Measurements from ENCODE around the gene SKP2. TPM values are rescaled to one million over a fixed set of nuclear protein-coding genes. Genes with fewer than 3 reads are reported as not detected.

Gene SKP2
- total RNA-seq (1 to 10 TPM; 3.0 to 5.3 (median 4.2) TPM), polyA plus RNA-seq (1 to 10 TPM; 1.3 to 6.6 (median 2.4) TPM)
- long read RNA-seq, donor 1 = 0 reads
- long read RNA-seq, donor 2, partial matches to known transcripts = 0 of 3 reads
- long read RNA-seq, donor 2, other reads (novel, unspliced or antisense) = 2 of 3 reads

GRCh38 chr5:36151434-36152323 is at the start of gene SKP2, which contains the start of gene LMBRD2:
SKP2 (plus strand) TSS chr5:36152111; CDS start chr5:36152263, 152 bp downstream.
LMBRD2 (minus strand) TSS chr5:36151887; CDS start chr5:36143349, 8,538 bp downstream.
- H3K4me3 ChIP-seq = peak within 1 kb of the TSS; percentile 85
- no peak for TF ChIP-seq CTCF (IDR thresholded peaks at IDR 0.05)
- H3K27ac ChIP-seq = peak within 1 kb of the TSS; percentile 89
- H3K4me1 ChIP-seq = peaks cover 39% of the 10 kb centered on the region
- DNase-seq (peak; percentile 97 to 98), ATAC-seq (peak; percentile 99)
- H3K9me3 ChIP-seq = no peaks in the 10 kb centered on the region
- peaks cover 3 to 7% of the 10 kb centered on the region in 2 donors for H3K36me3 ChIP-seq (ENCODE audit: insufficient read depth in 1 of 2, low read depth in 1 of 2)
- no peaks in the 10 kb centered on the region for H3K27me3 ChIP-seq (ENCODE audit: insufficient read depth in 3 of 3, low read length in 2 of 3)
- 0% methylated on average over 75 to 81 of the region's 81 CpGs for WGBS, 3 donors
- intact Hi-C loops (cut with DNase I) = no loop called here

- Histone ChIP-seq H3K4me1 (no peaks in the 10 kb centered on the region), H3K9me3 (no peaks in the 10 kb centered on the region), H3K36me3 (ENCODE audit: insufficient read depth in 1 of 2, low read depth in 1 of 2) (peaks cover 0 to 94% of the 10 kb centered on the region in 2 donors), H3K4me3 (no peak overlapping the region), H3K27me3 (ENCODE audit: insufficient read depth in 3 of 3, low read length in 2 of 3) (no peaks in the 10 kb centered on the region), H3K27ac (no peak overlapping the region)
- ATAC-seq = no peak
- DNase-seq = no peak
- no peak for TF ChIP-seq CTCF (IDR thresholded peaks at IDR 0.05)
- intact Hi-C loops (cut with DNase I) = no loop called here
- 88 to 95% (median 91%) methylated on average over 2 of the region's 2 CpGs for WGBS, 3 donors
These were observed 46.1 kb upstream of the SKP2 start for GRCh38 chr5:36105819-36106218.

- Histone ChIP-seq H3K36me3 (ENCODE audit: insufficient read depth in 1 of 2, low read depth in 1 of 2) (peaks cover 0 to 98% of the 10 kb centered on the region in 2 donors), H3K4me3 (no peak overlapping the region), H3K4me1 (no peaks in the 10 kb centered on the region), H3K27me3 (ENCODE audit: insufficient read depth in 3 of 3, low read length in 2 of 3) (no peaks in the 10 kb centered on the region), H3K9me3 (no peaks in the 10 kb centered on the region), H3K27ac (no peak overlapping the region)
- ATAC-seq = no peak
- 79 to 83% (median 82%) methylated on average over 3 of the region's 3 CpGs for WGBS, 3 donors
- TF ChIP-seq CTCF (IDR thresholded peaks at IDR 0.05) = no peak
- DNase-seq = no peak
- intact Hi-C loops (cut with DNase I) = no loop called here
These were observed 43.0 kb upstream of the SKP2 start for GRCh38 chr5:36108758-36109460.

GRCh38 chr5:36111238-36111637 is 40.7 kb upstream of the SKP2 start:
- 92 to 93% (median 93%) methylated on average over 1 of the region's 1 CpG for WGBS, 3 donors
- H3K4me1 ChIP-seq = no peaks in the 10 kb centered on the region
- H3K9me3 ChIP-seq = no peaks in the 10 kb centered on the region
- DNase-seq = no peak
- ATAC-seq = no peak
- no peaks in the 10 kb centered on the region for H3K27me3 ChIP-seq (ENCODE audit: insufficient read depth in 3 of 3, low read length in 2 of 3)
- no peak for TF ChIP-seq CTCF (IDR thresholded peaks at IDR 0.05)
- intact Hi-C loops (cut with DNase I) = no loop called here
- no peak overlapping the region for H3K4me3 ChIP-seq
- H3K36me3 ChIP-seq (ENCODE audit: insufficient read depth in 1 of 2, low read depth in 1 of 2) = peaks cover 0 to 98% of the 10 kb centered on the region in 2 donors
- H3K27ac ChIP-seq = no peak overlapping the region

All from psoas muscle (tissue), 8 donors.